Astrocyte of the cerebellum (primary cell): Measurements from ENCODE around the gene ATG10.

Experiments
- DNase-seq: peaks from one replicate; pipeline ENCODE4 v3.0.0-alpha.2; 2011; ENCODE audit warnings: low read depth
- H3K4me3 ChIP-seq: 2 replicates; pipeline ENCODE4 v1.5.1; 2011; ENCODE audit warnings: mild to moderate bottlenecking, low read depth, low read length, moderate library complexity
- CTCF ChIP-seq: IDR thresholded peaks from 2 replicates; pipeline ENCODE4 v1.5.1; 2012; ENCODE audit warnings: low read length, low read depth, moderate library complexity, mild to moderate bottlenecking; ENCODE audit errors: missing control alignments
- in situ Hi-C: cut with HindIII; loops from 2 replicates; pipeline ENCODE4 v1.10.0; 2017; ENCODE audit warnings: low sequenced_read_pairs

ATG10 gene

GRCh38 chr5:82091617-82092016 is 119.8 kb downstream of the ATG10 start:
- DNase-seq = no peak
- TF ChIP-seq CTCF = no peak
- in situ Hi-C loops = no loop called here
- no peak overlapping the region for H3K4me3 ChIP-seq

- no peak for DNase-seq
- no peak for TF ChIP-seq CTCF
- H3K4me3 ChIP-seq = no peak overlapping the region
- in situ Hi-C loops = no loop called here
Observed at GRCh38 chr5:82095536-82095935, 123.7 kb downstream of the ATG10 start.

GRCh38 chr5:82096249-82096648 is 124.4 kb downstream of the ATG10 start:
- DNase-seq = no peak
- TF ChIP-seq CTCF = no peak
- in situ Hi-C loops = no loop called here
- H3K4me3 ChIP-seq = no peak overlapping the region

GRCh38 chr5:82100303-82101077 is 128.7 kb downstream of the ATG10 start:
- no peak for DNase-seq
- no peak for TF ChIP-seq CTCF
- no peak overlapping the region for H3K4me3 ChIP-seq
- in situ Hi-C loops = no loop called here

GRCh38 chr5:82104872-82105271 is 133.0 kb downstream of the ATG10 start:
- in situ Hi-C loops = no loop called here
- DNase-seq = no peak
- TF ChIP-seq CTCF = no peak
- no peak overlapping the region for H3K4me3 ChIP-seq

- no peak overlapping the region for H3K4me3 ChIP-seq
- no peak for TF ChIP-seq CTCF
- no peak for DNase-seq
- in situ Hi-C loops = no loop called here
Observed at GRCh38 chr5:82105457-82105856, 133.6 kb downstream of the ATG10 start.
